22Rv1 (cell line): ENCODE data around the gene RRP12.

Experiments used
- CTCF ChIP-seq: fragments of 450-650 bp; IDR thresholded peaks from 2 replicates; pipeline ENCODE4 v1.5.1; 2017; ENCODE audit warnings: mild to moderate bottlenecking
- ZFX ChIP-seq: fragments of 450-650 bp; IDR thresholded peaks from 2 replicates; pipeline ENCODE4 v1.6.1; 2017; ENCODE audit warnings: antibody characterized with exemption, borderline replicate concordance

GRCh38 chr10:97445722-97446639 lies 44.8 kb upstream of the RRP12 start, which contains the start of the genes EXOSC1 and ZDHHC16:
- TF ChIP-seq CTCF: peak; percentile 30; the same call in 1 of the 2 replicates
- no peak for TF ChIP-seq ZFX
